Naive thymus-derived CD4-positive, alpha-beta T cell (primary cell): ENCODE measurements around the gene PITPNC1. TPM values are rescaled to one million over a fixed set of nuclear protein-coding genes. Genes with fewer than 3 reads are reported as not detected.

Source experiments
- ATAC-seq: fragments of 150-1000 bp; cut with Tn5 transposase; 2 replicates; pipeline ENCODE4 v1.10.0; 2021; ENCODE audit warnings: mild to moderate bottlenecking, moderate library complexity
- CTCF ChIA-PET: fragments of 350-600 bp; sonication (Branson Sonifier 250); formaldehyde crosslinking; loops from one replicate; lab custom pipeline; 2021; ENCODE audit warnings: antibody characterized with exemption; lab: Charles Lee
- POLR2A ChIA-PET: fragments of 350-600 bp; sonication (Branson Sonifier 250); formaldehyde crosslinking; loops from one replicate; lab custom pipeline; 2021; ENCODE audit warnings: antibody characterized with exemption, inconsistent platforms; lab: Charles Lee
- DNase-seq, 9 donors: peaks; one replicate each; pipeline versions ENCODE4 v3.0.0 to v3.0.0-alpha.2; 2020 to 2022; ENCODE audit warnings: mixed read lengths in 1 of 9
- H3K27ac ChIP-seq: one replicate; pipeline ENCODE4 v1.7.0; 2013; ENCODE audit warnings: mild to moderate bottlenecking, low read depth, low read length, moderate library complexity
- H3K27me3 ChIP-seq, 2 donors: one replicate each; pipeline ENCODE4 v1.7.0; 2013; ENCODE audit warnings: low read length in 2 of 2, mild to moderate bottlenecking in 2 of 2, moderate library complexity in 2 of 2; ENCODE audit not compliant: control insufficient read depth in 2 of 2, insufficient read depth in 2 of 2
- H3K36me3 ChIP-seq, 3 experiments: 1 replicate in 2 of 3; 2 replicates in 1 of 3; pipeline ENCODE4 v1.7.0; 2013; ENCODE audit warnings: low read length in 3 of 3, mild to moderate bottlenecking in 3 of 3, moderate library complexity in 1 of 3; ENCODE audit not compliant: insufficient read depth in 3 of 3, control insufficient read depth in 2 of 3
- H3K4me1 ChIP-seq, 2 donors: one replicate each; pipeline ENCODE4 v1.7.0; 2013; ENCODE audit warnings: low read length in 2 of 2, mild to moderate bottlenecking in 2 of 2, moderate library complexity in 1 of 2; ENCODE audit not compliant: control insufficient read depth in 2 of 2, insufficient read depth in 2 of 2
- H3K4me3 ChIP-seq: 2 replicates; pipeline ENCODE4 v1.7.0; 2013; ENCODE audit warnings: mild to moderate bottlenecking, low read length
- H3K9me3 ChIP-seq, 3 experiments: 1 replicate in 2 of 3; 2 replicates in 1 of 3; pipeline ENCODE4 v1.7.0; 2013; ENCODE audit warnings: low read length in 3 of 3; ENCODE audit not compliant: control insufficient read depth in 2 of 3
- H3K27ac Mint-ChIP-seq, 9 donors: one replicate each; pipeline ENCODE4 v1.8.0; 2020 to 2022; ENCODE audit warnings: mixed read lengths in 9 of 9, mild to moderate bottlenecking in 8 of 9, moderate library complexity in 5 of 9, inconsistent platforms in 2 of 9
- H3K27me3 Mint-ChIP-seq, 5 donors: one replicate each; pipeline ENCODE4 v1.8.0; 2021 to 2022; ENCODE audit warnings: mixed read lengths in 5 of 5, mild to moderate bottlenecking in 1 of 5
- H3K36me3 Mint-ChIP-seq, 5 donors: one replicate each; pipeline ENCODE4 v1.8.0; 2020 to 2022; ENCODE audit warnings: mixed read lengths in 5 of 5, mild to moderate bottlenecking in 3 of 5, inconsistent platforms in 1 of 5
- H3K4me1 Mint-ChIP-seq, 7 donors: one replicate each; pipeline ENCODE4 v1.8.0; 2020 to 2022; ENCODE audit warnings: mixed read lengths in 7 of 7, mild to moderate bottlenecking in 3 of 7, inconsistent platforms in 1 of 7
- H3K4me3 Mint-ChIP-seq, 10 donors: one replicate each; pipeline ENCODE4 v1.8.0; 2020 to 2022; ENCODE audit warnings: mild to moderate bottlenecking in 10 of 10, mixed read lengths in 10 of 10, moderate library complexity in 6 of 10, inconsistent platforms in 2 of 10
- H3K9me3 Mint-ChIP-seq, 11 donors: one replicate each; pipeline ENCODE4 v1.8.0; 2020 to 2022; ENCODE audit warnings: mixed read lengths in 11 of 11, mild to moderate bottlenecking in 4 of 11, inconsistent platforms in 1 of 11, moderate library complexity in 1 of 11
- intact Hi-C, 2 donors: fragments of 100-400 bp; cut with micrococcal nuclease; formaldehyde crosslinking; loops; one replicate each; pipeline ENCODE4 v1.15.1; 2023
- polyA plus RNA-seq, 2 donors: library from polyadenylated mRNA; unstranded; fragments of 300-500 nt; fragmentation: Illumina TruSeq; gene quantifications; one replicate each; pipeline ENCODE4 v1.2.3, GENCODE V29; 2021
- total RNA-seq, 6 experiments: library from RNA in 5 of 6; stranded (reverse) in 5 of 6; gene quantifications; 1 replicate in 5 of 6; 2 replicates in 1 of 6; pipeline ENCODE4 v1.2.3 and lab custom pipeline; 2021 to 2026

Gene PITPNC1
- total and polyA plus RNA-seq, 7 experiments from 2014 or later = 53.1 to 148 (median 102) TPM

- Histone ChIP-seq H3K4me3 (no peak overlapping the region), H3K27ac (no peak overlapping the region), H3K36me3 (peaks cover 0 to 16% (median 6%) of the 10 kb centered on the region in 3 experiments), H3K27me3 (no peaks in the 10 kb centered on the region), H3K4me1 (no peaks in the 10 kb centered on the region), H3K9me3 (no peaks in the 10 kb centered on the region)
- ATAC-seq (no peak), DNase-seq (no peak)
- intact Hi-C loops = loop anchor here (5.0 kb wide), 1 partner anchor 208 kb away; no protein-coding TSS in a partner anchor
- Mint-ChIP-seq H3K27me3 (no peaks in the 10 kb centered on the region), H3K27ac (peak overlapping the region in 4 of 9 donors; percentile 3 to 51 (median 36)), H3K36me3 (peaks cover 0 to 13% (median 5%) of the 10 kb centered on the region in 5 donors), H3K4me1 (peaks cover 4 to 16% (median 7%) of the 10 kb centered on the region in 7 donors), H3K4me3 (no peak overlapping the region), H3K9me3 (no peaks in the 10 kb centered on the region)
- CTCF ChIA-PET = no interaction called here
- POLR2A ChIA-PET = no interaction called here
Observed at GRCh38 chr17:67685351-67685750, 308.3 kb downstream of the PITPNC1 start.

GRCh38 chr17:67686241-67686640 is 309.2 kb downstream of the PITPNC1 start:
- Mint-ChIP-seq H3K4me3 (no peak overlapping the region), H3K27me3 (no peaks in the 10 kb centered on the region), H3K4me1 (peaks cover 0 to 7% (median 4%) of the 10 kb centered on the region in 7 donors), H3K9me3 (no peaks in the 10 kb centered on the region), H3K27ac (peak overlapping the region in 4 of 9 donors; percentile 3 to 46 (median 27)), H3K36me3 (peaks cover 0 to 7% (median 5%) of the 10 kb centered on the region in 5 donors)
- Histone ChIP-seq H3K27me3 (no peaks in the 10 kb centered on the region), H3K4me1 (no peaks in the 10 kb centered on the region), H3K9me3 (no peaks in the 10 kb centered on the region), H3K36me3 (peaks cover 0 to 16% (median 6%) of the 10 kb centered on the region in 3 experiments), H3K4me3 (no peak overlapping the region), H3K27ac (no peak overlapping the region)
- no peak for DNase-seq
- POLR2A ChIA-PET = no interaction called here
- intact Hi-C loops = loop anchor here (5.0 kb wide), 1 partner anchor 209 kb away; no protein-coding TSS in a partner anchor
- ATAC-seq = no peak
- CTCF ChIA-PET = interaction anchor here (3.4 kb wide), 1 partner anchor 310 kb away, joined by 27 read pairs; the partner anchor contains the start of gene PITPNC1

- POLR2A ChIA-PET = interaction anchor here (0.6 to 1.6 kb wide), 2 partner anchors 57 to 311 kb away, joined by 3 to 7 read pairs; no protein-coding TSS in a partner anchor
- CTCF ChIA-PET = interaction anchor here (2.2 to 3.4 kb wide), 2 partner anchors 312 to 315 kb away, joined by 10 to 27 read pairs; partner anchors contain the start of gene PITPNC1
- peaks cover 0 to 11% (median 7%) of the 10 kb centered on the region in 5 donors for H3K36me3 Mint-ChIP-seq
- ATAC-seq = no peak
- H3K27ac ChIP-seq = no peak overlapping the region
- peaks cover 0 to 23% (median 6%) of the 10 kb centered on the region in 3 experiments for H3K36me3 ChIP-seq
- no peaks in the 10 kb centered on the region for H3K4me1 ChIP-seq
- no peaks in the 10 kb centered on the region for H3K9me3 Mint-ChIP-seq
- no peak overlapping the region for H3K4me3 Mint-ChIP-seq
- no peaks in the 10 kb centered on the region for H3K27me3 ChIP-seq
- peaks cover 0 to 7% (median 4%) of the 10 kb centered on the region in 7 donors for H3K4me1 Mint-ChIP-seq
- no peaks in the 10 kb centered on the region for H3K9me3 ChIP-seq
- no peak overlapping the region for H3K4me3 ChIP-seq
- DNase-seq = no peak
- intact Hi-C loops = loop anchor here (5.0 kb wide), 1 partner anchor 210 kb away; no protein-coding TSS in a partner anchor
- H3K27ac Mint-ChIP-seq = no peak overlapping the region
- no peaks in the 10 kb centered on the region for H3K27me3 Mint-ChIP-seq
Observed at GRCh38 chr17:67687511-67687910, 310.4 kb downstream of the PITPNC1 start.

GRCh38 chr17:67689534-67690177 is 312.6 kb downstream of the PITPNC1 start:
- H3K27ac Mint-ChIP-seq = peak overlapping the region in 1 of 9 donors; percentile 31

GRCh38 chr17:67693811-67694210 is 316.7 kb downstream of the PITPNC1 start:
- Mint-ChIP-seq H3K36me3 (peaks cover 8 to 21% (median 20%) of the 10 kb centered on the region in 5 donors), H3K4me3 (no peak overlapping the region), H3K4me1 (peaks cover 0 to 8% (median 4%) of the 10 kb centered on the region in 7 donors), H3K9me3 (peaks cover 0 to 4% (median 0%) of the 10 kb centered on the region in 11 donors), H3K27ac (peak overlapping the region in 5 of 9 donors; percentile 6 to 63 (median 31)), H3K27me3 (no peaks in the 10 kb centered on the region)
- H3K9me3 ChIP-seq = no peaks in the 10 kb centered on the region
- ATAC-seq (no peak), DNase-seq (no peak)
- no peaks in the 10 kb centered on the region for H3K4me1 ChIP-seq
- ChIA-PET CTCF (interaction anchor here (1.0 to 2.3 kb wide), 2 partner anchors 9 to 320 kb away, joined by 3 to 11 read pairs; no protein-coding TSS in a partner anchor), POLR2A (interaction anchor here (1.1 kb wide), 1 partner anchor 143 kb away, joined by 3 read pairs; no protein-coding TSS in a partner anchor)
- H3K36me3 ChIP-seq = peaks cover 0 to 30% (median 0%) of the 10 kb centered on the region in 3 experiments
- no peak overlapping the region for H3K4me3 ChIP-seq
- intact Hi-C loops = no loop called here
- H3K27ac ChIP-seq = no peak overlapping the region
- no peaks in the 10 kb centered on the region for H3K27me3 ChIP-seq

More at GRCh38 chr17:67689534-67690177, 312.6 kb downstream of the PITPNC1 start:
- Mint-ChIP-seq H3K36me3 (peaks cover 8 to 22% (median 16%) of the 10 kb centered on the region in 5 donors), H3K4me1 (peaks cover 0 to 7% (median 4%) of the 10 kb centered on the region in 7 donors), H3K9me3 (no peaks in the 10 kb centered on the region), H3K4me3 (no peak overlapping the region), H3K27me3 (no peaks in the 10 kb centered on the region)
- Histone ChIP-seq H3K4me3 (no peak overlapping the region), H3K4me1 (no peaks in the 10 kb centered on the region), H3K9me3 (no peaks in the 10 kb centered on the region), H3K27me3 (no peaks in the 10 kb centered on the region), H3K27ac (no peak overlapping the region), H3K36me3 (peaks cover 0 to 43% (median 6%) of the 10 kb centered on the region in 3 experiments)
- intact Hi-C loops = loop anchor here (1.0 to 5.0 kb wide), 5 partner anchors 61 to 468 kb away; no protein-coding TSS in a partner anchor
- CTCF ChIA-PET = interaction anchor here (0.6 to 1.5 kb wide), 10 partner anchors 13 to 396 kb away, joined by 3 to 13 read pairs (median 4); no protein-coding TSS in a partner anchor
- ATAC-seq (peak; percentile 76), DNase-seq (peak in 8 of 9 donors; percentile 30 to 72 (median 58))
- POLR2A ChIA-PET = interaction anchor here (0.9 kb wide), 1 partner anchor 314 kb away, joined by 5 read pairs; no protein-coding TSS in a partner anchor

- POLR2A ChIA-PET = no interaction called here
Observed at GRCh38 chr17:67696347-67696746, 319.3 kb downstream of the PITPNC1 start.

More at GRCh38 chr17:67696347-67696746, 319.3 kb downstream of the PITPNC1 start:
- no peaks in the 10 kb centered on the region for H3K27me3 Mint-ChIP-seq
- no peak for ATAC-seq
- H3K4me1 Mint-ChIP-seq = peaks cover 0 to 4% (median 0%) of the 10 kb centered on the region in 7 donors
- no peaks in the 10 kb centered on the region for H3K4me1 ChIP-seq
- H3K27me3 ChIP-seq = no peaks in the 10 kb centered on the region
- H3K4me3 Mint-ChIP-seq = no peak overlapping the region
- no peaks in the 10 kb centered on the region for H3K9me3 ChIP-seq
- peaks cover 0 to 4% (median 0%) of the 10 kb centered on the region in 11 donors for H3K9me3 Mint-ChIP-seq
- CTCF ChIA-PET = interaction anchor here (0.8 kb wide), 1 partner anchor 325 kb away, joined by 3 read pairs; no protein-coding TSS in a partner anchor
- no peak overlapping the region for H3K27ac ChIP-seq
- no peak for DNase-seq
- peaks cover 8 to 21% (median 21%) of the 10 kb centered on the region in 5 donors for H3K36me3 Mint-ChIP-seq
- H3K27ac Mint-ChIP-seq = peak overlapping the region in 1 of 9 donors; percentile 62
- peaks cover 0 to 29% (median 0%) of the 10 kb centered on the region in 3 experiments for H3K36me3 ChIP-seq
- intact Hi-C loops = no loop called here
- no peak overlapping the region for H3K4me3 ChIP-seq
